Endothelial cell of umbilical vein (primary cell): ENCODE data around the gene FUCA2.

Experiments used
- EZH2 ChIP-seq: IDR thresholded peaks from 2 replicates; pipeline ENCODE4 v1.6.1; 2012; ENCODE audit warnings: borderline replicate concordance, low read depth, mild to moderate bottlenecking, moderate library complexity, low read length, inconsistent platforms; ENCODE audit not compliant: severe bottlenecking
- MAX ChIP-seq: IDR thresholded peaks from 2 replicates; pipeline ENCODE4 v1.6.1; 2011; ENCODE audit not compliant: insufficient read depth, insufficient read length
- POLR2A ChIP-seq: IDR thresholded peaks from 2 replicates; pipeline ENCODE4 v1.6.1; 2012; ENCODE audit warnings: low read depth, mild to moderate bottlenecking, control low read depth, low read length

GRCh38 chr6:143457563-143458359 lies 53.8 kb downstream of the FUCA2 start:
- no peak for TF ChIP-seq EZH2
- no peak for TF ChIP-seq POLR2A
- no peak for TF ChIP-seq MAX
